ENCODE data around the gene RSPO4. TPM values are rescaled to one million over a fixed set of nuclear protein-coding genes. Genes with fewer than 3 reads are reported as not detected.

Gene RSPO4
- total RNA-seq, 2 donors from 2014 or later = 3.8 to 7.6 TPM

DNA sequence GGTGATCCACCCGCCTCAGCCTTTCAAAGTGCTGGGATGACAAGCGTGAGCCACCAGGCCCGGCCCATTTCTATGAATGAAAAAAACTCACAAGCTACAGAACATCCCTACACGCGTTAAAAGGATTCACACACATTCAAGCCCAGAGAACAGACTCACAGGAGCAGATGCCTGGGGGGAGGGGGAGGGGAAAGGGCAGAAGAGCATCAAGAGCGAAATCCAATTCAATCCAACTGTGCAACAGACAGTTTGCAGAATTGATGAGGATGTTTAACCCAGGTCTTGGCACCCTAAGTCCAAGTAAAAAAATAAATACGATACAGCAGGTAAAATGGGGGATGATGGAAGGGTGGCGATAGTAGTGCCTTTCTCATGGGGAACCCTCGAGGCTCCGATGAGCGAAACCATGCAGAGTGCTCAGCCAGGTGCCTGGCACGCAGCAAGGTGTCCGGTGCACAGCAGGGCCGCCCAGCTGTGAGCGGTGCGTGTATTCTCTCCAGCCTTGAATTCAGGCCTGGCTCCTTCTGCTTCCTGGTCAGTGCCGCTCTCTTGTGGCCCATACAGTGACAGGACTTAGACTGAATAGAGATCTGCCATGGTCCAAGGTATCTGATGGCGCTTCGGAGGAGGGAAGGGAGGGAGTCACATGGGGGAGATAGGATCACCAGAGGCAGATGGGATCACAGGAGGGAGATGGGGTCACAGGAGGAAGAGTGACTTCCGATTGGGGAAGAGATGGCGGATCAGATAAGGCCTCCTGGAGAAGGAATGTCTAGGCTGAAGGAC lies 50.5 kb downstream of the RSPO4 start:
- no peak overlapping the region for H3K9ac ChIP-seq (ENCODE audit: extremely low read depth, low read length, poor library complexity, severe bottlenecking)
- H3K4me3 ChIP-seq (ENCODE audit: low read length) = no peak overlapping the region
- no peaks in the 10 kb centered on the region for H3K27me3 ChIP-seq (ENCODE audit: control insufficient read depth, insufficient read depth, low read length, poor library complexity, severe bottlenecking)
- Mint-ChIP-seq H3K4me3 (no peak overlapping the region), H3K27ac (no peak overlapping the region), H3K4me1 (peaks cover 16% of the 10 kb centered on the region), H3K27me3 (ENCODE audit: insufficient read depth) (peaks cover 29% of the 10 kb centered on the region), H3K9me3 (peaks cover 4% of the 10 kb centered on the region), H3K36me3 (ENCODE audit: low read depth) (peaks cover 4% of the 10 kb centered on the region)
- no peak for TF ChIP-seq CTCF (conservative IDR thresholded peaks at IDR 0.05)
- 90% methylated on average over 16 to 21 of the region's 21 CpGs for WGBS, 2 experiments (ENCODE audit: insufficient coverage in 1 of 2, insufficient read length in 1 of 2)
- no peak for DNase-seq
- H3K36me3 ChIP-seq (ENCODE audit: control insufficient read depth, insufficient read depth, low read length) = no peaks in the 10 kb centered on the region
- H3K9me3 ChIP-seq (ENCODE audit: control insufficient read depth, low read length) = no peaks in the 10 kb centered on the region
- no peaks in the 10 kb centered on the region for H3K4me1 ChIP-seq (ENCODE audit: control insufficient read depth, insufficient read depth, low read length)
- H3K27ac ChIP-seq (ENCODE audit: low read depth, low read length) = no peak overlapping the region

DNA sequence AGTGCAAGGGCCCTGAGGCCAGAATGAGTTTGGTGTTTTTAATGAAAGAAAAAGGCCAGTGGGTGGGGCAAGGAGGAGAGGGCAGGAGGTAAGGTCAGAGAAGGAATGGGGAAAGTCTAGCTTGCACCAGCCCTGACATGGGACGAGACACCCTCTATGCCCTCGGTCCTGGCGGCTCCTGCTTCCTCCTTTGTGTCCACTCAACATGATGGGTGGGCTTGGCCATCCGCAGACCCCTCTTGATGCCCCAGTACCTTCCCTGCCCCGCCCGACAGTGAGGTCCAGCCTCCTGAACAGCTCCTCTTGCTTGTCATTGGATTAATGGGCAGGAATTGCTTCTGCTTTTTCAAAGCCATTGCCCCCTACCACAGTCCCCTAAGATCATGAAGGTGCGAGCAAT lies 52.4 kb downstream of the RSPO4 start:
- Mint-ChIP-seq H3K4me1 (peaks cover 15% of the 10 kb centered on the region), H3K27me3 (ENCODE audit: insufficient read depth) (peaks cover 29% of the 10 kb centered on the region), H3K36me3 (ENCODE audit: low read depth) (peaks cover 4% of the 10 kb centered on the region), H3K9me3 (peaks cover 4% of the 10 kb centered on the region), H3K4me3 (no peak overlapping the region), H3K27ac (no peak overlapping the region)
- Histone ChIP-seq H3K4me3 (ENCODE audit: low read length) (no peak overlapping the region), H3K9me3 (ENCODE audit: control insufficient read depth, low read length) (no peaks in the 10 kb centered on the region), H3K9ac (ENCODE audit: extremely low read depth, low read length, poor library complexity, severe bottlenecking) (no peak overlapping the region), H3K36me3 (ENCODE audit: control insufficient read depth, insufficient read depth, low read length) (no peaks in the 10 kb centered on the region), H3K27me3 (ENCODE audit: control insufficient read depth, insufficient read depth, low read length, poor library complexity, severe bottlenecking) (no peaks in the 10 kb centered on the region), H3K4me1 (ENCODE audit: control insufficient read depth, insufficient read depth, low read length) (peaks cover 7% of the 10 kb centered on the region), H3K27ac (ENCODE audit: low read depth, low read length) (no peak overlapping the region)
- WGBS, 2 experiments (ENCODE audit: insufficient coverage in 1 of 2, insufficient read length in 1 of 2) = 94 to 98% methylated on average over 7 of the region's 7 CpGs
- TF ChIP-seq CTCF (conservative IDR thresholded peaks at IDR 0.05) = no peak
- no peak for DNase-seq

GRCh38 chr20:946826-947225 lies 55.3 kb downstream of the RSPO4 start:
- H3K4me3 Mint-ChIP-seq = no peak overlapping the region
- H3K27ac Mint-ChIP-seq = no peak overlapping the region
- peak; percentile 34 for DNase-seq
- H3K27me3 Mint-ChIP-seq (ENCODE audit: insufficient read depth) = peaks cover 21% of the 10 kb centered on the region
- Histone ChIP-seq H3K9me3 (ENCODE audit: control insufficient read depth, low read length) (no peaks in the 10 kb centered on the region), H3K4me3 (ENCODE audit: low read length) (no peak overlapping the region), H3K4me1 (ENCODE audit: control insufficient read depth, insufficient read depth, low read length) (peaks cover 13% of the 10 kb centered on the region), H3K36me3 (ENCODE audit: control insufficient read depth, insufficient read depth, low read length) (no peaks in the 10 kb centered on the region), H3K9ac (ENCODE audit: extremely low read depth, low read length, poor library complexity, severe bottlenecking) (no peak overlapping the region), H3K27me3 (ENCODE audit: control insufficient read depth, insufficient read depth, low read length, poor library complexity, severe bottlenecking) (no peaks in the 10 kb centered on the region), H3K27ac (ENCODE audit: low read depth, low read length) (no peak overlapping the region)
- H3K4me1 Mint-ChIP-seq = peaks cover 24% of the 10 kb centered on the region
- peaks cover 9% of the 10 kb centered on the region for H3K9me3 Mint-ChIP-seq
- no peak for TF ChIP-seq CTCF (conservative IDR thresholded peaks at IDR 0.05)
- 92 to 95% methylated on average over 4 to 7 of the region's 8 CpGs for WGBS, 2 experiments (ENCODE audit: insufficient coverage in 1 of 2, insufficient read length in 1 of 2)
- H3K36me3 Mint-ChIP-seq (ENCODE audit: low read depth) = peaks cover 4% of the 10 kb centered on the region

Measured in endodermal cell (in vitro differentiated cells).